Thoracic aorta (tissue), 2 donors: Measurements from ENCODE around the gene CD74. TPM values are rescaled to one million over a fixed set of nuclear protein-coding genes. Genes with fewer than 3 reads are reported as not detected.

Source experiments
- ATAC-seq: fragments of 150-250 bp; one replicate; pipeline ENCODE4 v1.8.0; 2017; ENCODE audit warnings: low read depth; ENCODE audit not compliant: insufficient number of reproducible peaks, low FRiP score
- DNase-seq: peaks from one replicate; pipeline ENCODE4 v3.0.0-alpha.2; 2020; ENCODE audit warnings: low spot score
- H3K27ac ChIP-seq, 2 donors: fragments of 200-600 bp; sonication (generic); 1 replicate in 1 of 2; 2 replicates in 1 of 2; pipeline ENCODE4 v1.5.1; 2016; ENCODE audit warnings: mild to moderate bottlenecking in 2 of 2, moderate library complexity in 2 of 2
- H3K27me3 ChIP-seq: fragments of 200-600 bp; sonication (generic); replicated peaks from 2 replicates; pipeline ENCODE4 v1.6.0; 2016; ENCODE audit warnings: mild to moderate bottlenecking; ENCODE audit not compliant: insufficient read depth
- H3K36me3 ChIP-seq: fragments of 200-600 bp; sonication (generic); one replicate; pipeline ENCODE4 v1.5.1; 2016
- H3K4me1 ChIP-seq, 2 donors: fragments of 200-600 bp; sonication (generic); 1 replicate in 1 of 2; 2 replicates in 1 of 2; pipeline versions ENCODE4 v1.5.1 to v1.6.0; 2016; ENCODE audit warnings: low read depth in 2 of 2, mild to moderate bottlenecking in 1 of 2; ENCODE audit not compliant: control insufficient read depth in 1 of 2
- H3K4me3 ChIP-seq: fragments of 200-600 bp; sonication (generic); 2 replicates; pipeline ENCODE4 v1.5.1; 2016; ENCODE audit warnings: mild to moderate bottlenecking
- H3K9me3 ChIP-seq: fragments of 200-600 bp; sonication (generic); 2 replicates; pipeline ENCODE4 v1.5.1; 2016
- CTCF ChIP-seq: fragments of 200-600 bp; sonication (generic); IDR thresholded peaks from one replicate; pipeline ENCODE4 v1.5.1; 2019; ENCODE audit warnings: antibody characterized with exemption
- total RNA-seq, 2 donors: library from RNA; depleted of rRNA; stranded (reverse); fragments of >200 nt; gene quantifications; one replicate each; pipeline versions ENCODE4 v1.1.0 to v1.2.3, GENCODE V29; 2016

Gene CD74
- total RNA-seq, 2 donors from 2014 or later = 844 to 1,048 TPM

DNA sequence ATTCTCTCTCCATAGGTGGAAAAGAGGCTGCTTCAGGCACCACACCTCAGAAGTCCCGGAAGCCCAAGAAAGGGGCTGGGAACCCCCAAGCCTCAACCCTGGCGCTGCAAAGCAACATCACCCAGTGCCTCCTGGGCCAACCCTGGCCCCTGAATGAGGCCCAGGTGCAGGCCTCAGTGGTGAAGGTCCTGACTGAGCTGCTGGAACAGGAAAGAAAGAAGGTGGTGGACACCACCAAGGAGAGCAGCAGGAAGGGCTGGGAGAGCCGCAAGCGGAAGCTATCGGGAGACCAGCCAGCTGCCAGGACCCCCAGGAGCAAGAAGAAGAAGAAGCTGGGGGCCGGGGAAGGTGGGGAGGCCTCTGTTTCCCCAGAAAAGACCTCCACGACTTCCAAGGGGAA is 16.4 kb downstream of the CD74 start:
- H3K36me3 ChIP-seq = peaks cover 65% of the 10 kb centered on the region
- H3K4me1 ChIP-seq = no peaks in the 10 kb centered on the region
- TF ChIP-seq CTCF = no peak
- DNase-seq (no peak), ATAC-seq (no peak)
- no peak overlapping the region for H3K4me3 ChIP-seq
- H3K27ac ChIP-seq = no peak overlapping the region
- H3K9me3 ChIP-seq = no peaks in the 10 kb centered on the region
- H3K27me3 ChIP-seq = no peaks in the 10 kb centered on the region

GRCh38 chr5:150395688-150395975 is 17.1 kb downstream of the CD74 start:
- H3K9me3 ChIP-seq = no peaks in the 10 kb centered on the region
- H3K4me3 ChIP-seq = no peak overlapping the region
- DNase-seq = no peak
- no peak for ATAC-seq
- no peak for TF ChIP-seq CTCF
- no peaks in the 10 kb centered on the region for H3K27me3 ChIP-seq
- H3K36me3 ChIP-seq = peaks cover 70% of the 10 kb centered on the region
- H3K4me1 ChIP-seq = no peaks in the 10 kb centered on the region
- no peak overlapping the region for H3K27ac ChIP-seq

DNA sequence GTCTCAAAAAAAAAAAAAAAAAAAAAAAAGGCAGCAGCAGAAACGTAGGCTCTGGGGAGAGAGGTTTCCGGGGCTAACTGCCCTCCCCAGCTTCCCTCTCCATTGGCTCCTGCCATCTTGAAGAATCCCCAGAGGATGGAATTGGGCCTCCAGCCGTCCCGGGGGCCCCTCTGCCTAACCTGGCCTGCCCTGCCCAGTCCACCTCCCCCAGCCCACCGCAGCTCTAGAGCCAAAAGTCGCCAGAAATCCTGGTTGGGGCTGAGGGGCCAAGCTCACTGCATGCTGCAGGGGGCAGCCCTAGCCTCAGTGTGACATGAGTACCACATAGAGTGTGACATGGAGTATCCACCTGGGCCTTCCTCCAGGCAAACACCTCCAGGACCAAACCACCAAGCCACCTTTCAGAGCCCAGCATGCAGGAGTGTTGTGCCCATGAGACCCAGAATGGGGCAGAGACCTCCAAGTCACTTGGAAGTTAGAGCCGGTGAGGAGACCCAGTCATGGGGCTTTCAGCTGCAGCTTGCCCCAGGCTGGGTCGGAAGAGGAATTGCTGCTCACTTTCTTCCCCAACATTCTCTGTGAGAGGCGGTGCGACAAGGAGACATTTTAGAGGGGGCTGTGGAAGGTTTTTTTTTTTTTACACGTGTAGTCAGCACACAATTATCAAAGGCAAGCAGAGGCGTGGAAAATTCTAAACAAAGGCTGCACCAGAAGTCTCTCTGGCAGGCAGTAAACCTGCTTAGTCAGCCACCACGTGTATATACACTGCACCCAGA is 17.6 kb downstream of the CD74 start:
- peaks cover 66% of the 10 kb centered on the region for H3K36me3 ChIP-seq
- no peaks in the 10 kb centered on the region for H3K9me3 ChIP-seq
- no peak overlapping the region for H3K27ac ChIP-seq
- no peaks in the 10 kb centered on the region for H3K4me1 ChIP-seq
- H3K27me3 ChIP-seq = no peaks in the 10 kb centered on the region
- TF ChIP-seq CTCF = no peak
- DNase-seq (no peak), ATAC-seq (no peak)
- H3K4me3 ChIP-seq = no peak overlapping the region

GRCh38 chr5:150394131-150394530 is 18.6 kb downstream of the CD74 start:
- no peak for DNase-seq
- no peak for ATAC-seq
- H3K9me3 ChIP-seq = no peaks in the 10 kb centered on the region
- H3K36me3 ChIP-seq = peaks cover 65% of the 10 kb centered on the region
- H3K4me3 ChIP-seq = no peak overlapping the region
- TF ChIP-seq CTCF = no peak
- no peak overlapping the region for H3K27ac ChIP-seq
- no peaks in the 10 kb centered on the region for H3K4me1 ChIP-seq
- no peaks in the 10 kb centered on the region for H3K27me3 ChIP-seq

- no peaks in the 10 kb centered on the region for H3K27me3 ChIP-seq
- no peak overlapping the region for H3K27ac ChIP-seq
- peaks cover 62% of the 10 kb centered on the region for H3K36me3 ChIP-seq
- ATAC-seq = no peak
- no peak for DNase-seq
- H3K4me1 ChIP-seq = no peaks in the 10 kb centered on the region
- TF ChIP-seq CTCF = no peak
- H3K9me3 ChIP-seq = no peaks in the 10 kb centered on the region
- H3K4me3 ChIP-seq = no peak overlapping the region
Measured at GRCh38 chr5:150393096-150393645, 19.5 kb downstream of the CD74 start.
